ENCODE data around the gene TMCC1. TPM values are rescaled to one million over a fixed set of nuclear protein-coding genes. Genes with fewer than 3 reads are reported as not detected.
A peak's percentile ranks its signal among the peaks of the same experiment; 100 is the strongest.

The TMCC1 gene
- total and polyA plus RNA-seq, 7 experiments from 2014 or later, result 2.6 to 39.4 (median 35.5) TPM

DNA sequence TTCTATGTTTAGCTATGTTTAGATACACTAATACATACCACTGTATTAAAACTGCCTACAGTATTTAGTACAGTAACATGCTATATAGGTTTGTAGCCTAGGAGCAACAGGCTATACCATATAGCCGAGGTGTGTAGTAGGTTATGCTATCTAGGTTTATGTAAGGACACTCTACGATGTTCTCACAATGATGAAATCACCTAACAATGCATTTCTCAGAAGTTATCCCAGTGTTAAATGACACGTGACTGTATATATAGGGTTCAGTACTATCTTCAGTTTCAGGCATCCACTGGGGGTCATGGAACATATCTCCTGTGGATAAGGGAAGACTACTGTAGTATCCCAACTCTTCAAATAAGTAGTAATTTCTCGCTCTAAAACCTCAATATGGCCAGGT, 97.4 kb downstream of the TMCC1 start:
- no peak overlapping the region for H3K27ac Mint-ChIP-seq
- no peak for ATAC-seq
- intact Hi-C loops (cut with micrococcal nuclease), result no loop called here

DNA sequence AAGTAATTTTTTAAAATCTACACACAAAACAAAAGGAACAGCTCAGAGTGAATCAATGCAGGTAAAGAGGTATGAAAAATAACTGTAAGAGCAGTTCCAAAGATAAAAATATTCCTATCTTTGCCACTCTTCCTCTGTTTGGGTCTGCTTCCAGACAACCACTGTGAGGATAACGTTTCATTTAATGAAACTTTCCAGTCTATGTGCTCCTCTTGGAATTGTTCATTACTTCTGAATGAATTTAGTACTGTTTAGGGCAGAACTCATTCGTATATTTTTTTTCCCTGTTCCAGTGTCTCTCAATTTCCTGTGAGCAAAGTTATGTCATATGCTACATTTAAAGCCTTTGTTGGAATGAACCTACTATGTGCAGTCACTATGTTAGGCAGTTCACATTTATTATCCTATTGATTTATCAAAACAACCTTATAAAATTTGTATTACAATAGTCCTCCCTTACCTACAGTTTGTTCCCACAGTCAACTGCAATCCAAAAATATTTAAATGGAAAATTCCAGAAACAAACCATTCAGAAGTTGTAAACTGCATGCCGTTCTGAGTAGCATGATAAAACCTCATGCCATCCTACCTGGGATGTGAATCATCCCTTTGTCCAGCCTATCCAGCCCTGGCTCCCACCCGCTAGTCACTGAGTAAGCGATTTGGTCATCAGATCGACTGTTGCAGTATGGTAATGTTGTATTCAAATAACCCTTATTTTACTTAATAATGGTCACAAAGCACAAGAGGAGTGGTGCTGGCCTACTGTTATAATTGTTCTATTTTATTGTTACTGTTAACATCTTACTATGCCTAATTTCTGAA, 98.1 kb downstream of the TMCC1 start:
- H3K4me1 Mint-ChIP-seq, result peaks cover 14 to 30% (median 27%) of the 10 kb centered on the region in 7 donors
- no peaks in the 10 kb centered on the region for H3K36me3 ChIP-seq (ENCODE audit: control insufficient read depth in 2 of 3, insufficient read depth in 3 of 3, low read length in 3 of 3)
- no peak for DNase-seq
- intact Hi-C loops (cut with micrococcal nuclease), result no loop called here
- H3K4me3 ChIP-seq (ENCODE audit: low read length), result no peak overlapping the region
- peak overlapping the region in 8 of 10 donors; percentile 50 to 80 (median 60) for H3K4me3 Mint-ChIP-seq
- H3K9me3 Mint-ChIP-seq, result no peaks in the 10 kb centered on the region
- H3K27ac Mint-ChIP-seq, result peak overlapping the region in 1 of 9 donors; percentile 6
- no peak for ATAC-seq
- peaks cover 0 to 12% of the 10 kb centered on the region in 2 donors for H3K4me1 ChIP-seq (ENCODE audit: control insufficient read depth in 2 of 2, insufficient read depth in 2 of 2, low read length in 2 of 2)
- ChIA-PET POLR2A (no interaction called here), CTCF (no interaction called here)
- no peak overlapping the region for H3K27ac ChIP-seq (ENCODE audit: low read depth, low read length)
- peaks cover 0 to 3% (median 0%) of the 10 kb centered on the region in 5 donors for H3K27me3 Mint-ChIP-seq
- H3K27me3 ChIP-seq (ENCODE audit: control insufficient read depth in 2 of 2, insufficient read depth in 2 of 2, low read length in 2 of 2), result no peaks in the 10 kb centered on the region
- peaks cover 0 to 3% (median 0%) of the 10 kb centered on the region in 5 donors for H3K36me3 Mint-ChIP-seq
- no peaks in the 10 kb centered on the region for H3K9me3 ChIP-seq (ENCODE audit: control insufficient read depth in 2 of 3, low read length in 3 of 3)

More for the DNA sequence above, 97.4 kb downstream of the TMCC1 start:
- Mint-ChIP-seq H3K36me3 (peaks cover 0 to 5% (median 0%) of the 10 kb centered on the region in 5 donors), H3K4me1 (peaks cover 14 to 30% (median 27%) of the 10 kb centered on the region in 7 donors), H3K4me3 (peak overlapping the region in 1 of 10 donors; percentile 32), H3K9me3 (no peaks in the 10 kb centered on the region), H3K27me3 (peaks cover 0 to 3% (median 0%) of the 10 kb centered on the region in 5 donors)
- Histone ChIP-seq H3K36me3 (ENCODE audit: control insufficient read depth in 2 of 3, insufficient read depth in 3 of 3, low read length in 3 of 3) (no peaks in the 10 kb centered on the region), H3K4me1 (ENCODE audit: control insufficient read depth in 2 of 2, insufficient read depth in 2 of 2, low read length in 2 of 2) (peaks cover 0 to 12% of the 10 kb centered on the region in 2 donors), H3K27me3 (ENCODE audit: control insufficient read depth in 2 of 2, insufficient read depth in 2 of 2, low read length in 2 of 2) (no peaks in the 10 kb centered on the region), H3K9me3 (ENCODE audit: control insufficient read depth in 2 of 3, low read length in 3 of 3) (no peaks in the 10 kb centered on the region), H3K4me3 (ENCODE audit: low read length) (no peak overlapping the region), H3K27ac (ENCODE audit: low read depth, low read length) (no peak overlapping the region)
- CTCF ChIA-PET, result no interaction called here
- DNase-seq, result no peak
- POLR2A ChIA-PET, result no interaction called here

- DNase-seq (peak in 6 of 9 donors; percentile 0 to 28 (median 12)), ATAC-seq (peak; percentile 32)
- peaks cover 14 to 30% (median 27%) of the 10 kb centered on the region in 7 donors for H3K4me1 Mint-ChIP-seq
- H3K9me3 Mint-ChIP-seq, result no peaks in the 10 kb centered on the region
- H3K9me3 ChIP-seq (ENCODE audit: control insufficient read depth in 2 of 3, low read length in 3 of 3), result no peaks in the 10 kb centered on the region
- peaks cover 0 to 3% (median 0%) of the 10 kb centered on the region in 5 donors for H3K27me3 Mint-ChIP-seq
- ChIA-PET POLR2A (no interaction called here), CTCF (interaction anchor here (0.6 kb wide), 1 partner anchor 41 kb away, joined by 3 read pairs; no protein-coding TSS in a partner anchor)
- no peak overlapping the region for H3K27ac ChIP-seq (ENCODE audit: low read depth, low read length)
- H3K27me3 ChIP-seq (ENCODE audit: control insufficient read depth in 2 of 2, insufficient read depth in 2 of 2, low read length in 2 of 2), result no peaks in the 10 kb centered on the region
- H3K36me3 ChIP-seq (ENCODE audit: control insufficient read depth in 2 of 3, insufficient read depth in 3 of 3, low read length in 3 of 3), result no peaks in the 10 kb centered on the region
- H3K36me3 Mint-ChIP-seq, result peaks cover 0 to 3% (median 0%) of the 10 kb centered on the region in 5 donors
- peak overlapping the region; percentile 55 to 80 (median 74) for H3K4me3 Mint-ChIP-seq
- H3K4me1 ChIP-seq (ENCODE audit: control insufficient read depth in 2 of 2, insufficient read depth in 2 of 2, low read length in 2 of 2), result peaks cover 0 to 12% of the 10 kb centered on the region in 2 donors
- intact Hi-C loops (cut with micrococcal nuclease), result no loop called here
- no peak overlapping the region for H3K4me3 ChIP-seq (ENCODE audit: low read length)
- peak overlapping the region in 3 of 9 donors; percentile 6 to 30 (median 29) for H3K27ac Mint-ChIP-seq
Measured at GRCh38 chr3:129794311-129795185, 99.0 kb downstream of the TMCC1 start.

- H3K4me3 ChIP-seq (ENCODE audit: low read length), result no peak overlapping the region
- no peaks in the 10 kb centered on the region for H3K9me3 ChIP-seq (ENCODE audit: control insufficient read depth in 2 of 3, low read length in 3 of 3)
- Mint-ChIP-seq H3K4me1 (peaks cover 14 to 30% (median 27%) of the 10 kb centered on the region in 7 donors), H3K27ac (peak overlapping the region in 3 of 9 donors; percentile 12 to 30 (median 25)), H3K27me3 (peaks cover 0 to 3% (median 0%) of the 10 kb centered on the region in 5 donors), H3K36me3 (peaks cover 0 to 3% (median 0%) of the 10 kb centered on the region in 5 donors), H3K4me3 (peak overlapping the region; percentile 55 to 80 (median 74)), H3K9me3 (no peaks in the 10 kb centered on the region)
- DNase-seq (peak in 2 of 9 donors; percentile 7 to 8), ATAC-seq (peak; percentile 59)
- H3K27me3 ChIP-seq (ENCODE audit: control insufficient read depth in 2 of 2, insufficient read depth in 2 of 2, low read length in 2 of 2), result no peaks in the 10 kb centered on the region
- intact Hi-C loops (cut with micrococcal nuclease), result no loop called here
- ChIA-PET CTCF (interaction anchor here (0.6 kb wide), 1 partner anchor 41 kb away, joined by 3 read pairs; no protein-coding TSS in a partner anchor), POLR2A (no interaction called here)
- H3K4me1 ChIP-seq (ENCODE audit: control insufficient read depth in 2 of 2, insufficient read depth in 2 of 2, low read length in 2 of 2), result peaks cover 0 to 12% of the 10 kb centered on the region in 2 donors
- H3K36me3 ChIP-seq (ENCODE audit: control insufficient read depth in 2 of 3, insufficient read depth in 3 of 3, low read length in 3 of 3), result no peaks in the 10 kb centered on the region
- H3K27ac ChIP-seq (ENCODE audit: low read depth, low read length), result no peak overlapping the region
Measured at GRCh38 chr3:129793942-129794310, 99.6 kb downstream of the TMCC1 start.

DNA sequence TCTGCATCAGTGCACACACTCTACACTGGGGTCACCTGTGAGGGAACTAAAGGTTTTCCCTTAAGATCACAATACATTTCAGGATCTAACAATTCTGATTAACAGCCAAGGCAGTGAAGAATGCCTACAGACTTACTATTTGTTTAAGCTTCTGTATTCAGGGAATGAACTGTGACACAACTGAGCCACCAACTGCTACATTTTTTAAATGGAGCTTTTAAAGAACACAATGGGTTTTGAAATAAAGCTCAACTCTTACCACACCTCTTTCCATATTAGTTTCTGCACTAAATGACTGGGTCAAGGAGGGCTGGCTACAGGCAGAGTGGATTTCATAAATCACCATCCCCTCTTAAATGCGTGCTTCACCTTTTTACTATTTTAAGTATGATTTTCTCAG, 100.2 kb downstream of the TMCC1 start:
- H3K9me3 Mint-ChIP-seq, result no peaks in the 10 kb centered on the region
- POLR2A ChIA-PET, result no interaction called here
- peaks cover 14 to 30% (median 27%) of the 10 kb centered on the region in 7 donors for H3K4me1 Mint-ChIP-seq
- DNase-seq, result no peak
- no peaks in the 10 kb centered on the region for H3K9me3 ChIP-seq (ENCODE audit: control insufficient read depth in 2 of 3, low read length in 3 of 3)
- H3K36me3 ChIP-seq (ENCODE audit: control insufficient read depth in 2 of 3, insufficient read depth in 3 of 3, low read length in 3 of 3), result no peaks in the 10 kb centered on the region
- H3K4me3 Mint-ChIP-seq, result no peak overlapping the region
- peaks cover 0 to 7% (median 0%) of the 10 kb centered on the region in 5 donors for H3K36me3 Mint-ChIP-seq
- no peak overlapping the region for H3K27ac Mint-ChIP-seq
- peaks cover 0 to 3% (median 0%) of the 10 kb centered on the region in 5 donors for H3K27me3 Mint-ChIP-seq
- no peak overlapping the region for H3K27ac ChIP-seq (ENCODE audit: low read depth, low read length)
- H3K27me3 ChIP-seq (ENCODE audit: control insufficient read depth in 2 of 2, insufficient read depth in 2 of 2, low read length in 2 of 2), result no peaks in the 10 kb centered on the region
- CTCF ChIA-PET, result no interaction called here
- intact Hi-C loops (cut with micrococcal nuclease), result no loop called here
- ATAC-seq, result no peak
- H3K4me3 ChIP-seq (ENCODE audit: low read length), result no peak overlapping the region
- peaks cover 0 to 12% of the 10 kb centered on the region in 2 donors for H3K4me1 ChIP-seq (ENCODE audit: control insufficient read depth in 2 of 2, insufficient read depth in 2 of 2, low read length in 2 of 2)

- no peaks in the 10 kb centered on the region for H3K27me3 ChIP-seq (ENCODE audit: control insufficient read depth in 2 of 2, insufficient read depth in 2 of 2, low read length in 2 of 2)
- DNase-seq, result no peak
- H3K9me3 ChIP-seq (ENCODE audit: control insufficient read depth in 2 of 3, low read length in 3 of 3), result no peaks in the 10 kb centered on the region
- H3K4me3 ChIP-seq (ENCODE audit: low read length), result no peak overlapping the region
- H3K27ac Mint-ChIP-seq, result no peak overlapping the region
- intact Hi-C loops (cut with micrococcal nuclease), result no loop called here
- POLR2A ChIA-PET, result no interaction called here
- no peaks in the 10 kb centered on the region for H3K27me3 Mint-ChIP-seq
- H3K4me1 ChIP-seq (ENCODE audit: control insufficient read depth in 2 of 2, insufficient read depth in 2 of 2, low read length in 2 of 2), result no peaks in the 10 kb centered on the region
- H3K36me3 ChIP-seq (ENCODE audit: control insufficient read depth in 2 of 3, insufficient read depth in 3 of 3, low read length in 3 of 3), result no peaks in the 10 kb centered on the region
- H3K4me3 Mint-ChIP-seq, result no peak overlapping the region
- H3K36me3 Mint-ChIP-seq, result peaks cover 0 to 14% (median 4%) of the 10 kb centered on the region in 5 donors
- ATAC-seq, result no peak
- CTCF ChIA-PET, result no interaction called here
- H3K9me3 Mint-ChIP-seq, result peaks cover 0 to 1% (median 0%) of the 10 kb centered on the region in 11 donors
- H3K27ac ChIP-seq (ENCODE audit: low read depth, low read length), result no peak overlapping the region
- peaks cover 0 to 4% (median 0%) of the 10 kb centered on the region in 7 donors for H3K4me1 Mint-ChIP-seq
Measured at GRCh38 chr3:129783470-129783869, 110.0 kb downstream of the TMCC1 start.

Data from naive thymus-derived CD4-positive, alpha-beta T cell (primary cell).